CD4-positive, alpha-beta T cell (primary cell): Measurements from ENCODE around the gene PLD6. TPM values are rescaled to one million over a fixed set of nuclear protein-coding genes. Genes with fewer than 3 reads are reported as not detected.

Experiments used
- ATAC-seq: fragments of 200-7000 bp; cut with Tn5 transposase; one replicate; pipeline ENCODE4 v1.10.0; 2022; ENCODE audit warnings: mild to moderate bottlenecking; ENCODE audit not compliant: poor library complexity
- CTCF ChIA-PET: fragments of 350-600 bp; sonication (Branson Sonifier 250); formaldehyde crosslinking; loops from one replicate; lab custom pipeline; 2021; ENCODE audit warnings: antibody characterized with exemption, inconsistent platforms; lab: Charles Lee
- POLR2A ChIA-PET: fragments of 350-600 bp; sonication (Branson Sonifier 250); formaldehyde crosslinking; loops from one replicate; lab custom pipeline; 2021; ENCODE audit warnings: antibody characterized with exemption, inconsistent platforms; lab: Charles Lee
- DNase-seq, 14 experiments: peaks; one replicate each; pipeline ENCODE4 v3.0.0-alpha.2; 2013 to 2020; ENCODE audit warnings: mixed read lengths in 2 of 14
- H3K27ac ChIP-seq, 2 donors: one replicate each; pipeline versions ENCODE4 v1.5.1 to v1.7.0; 2013; ENCODE audit warnings: low read length in 2 of 2, low read depth in 1 of 2, mild to moderate bottlenecking in 1 of 2
- H3K27me3 ChIP-seq, 2 experiments: 1 replicate in 1 of 2; 2 replicates in 1 of 2; pipeline versions ENCODE4 v1.6.1 to v1.7.0; 2013; ENCODE audit warnings: low read length in 2 of 2, control low read depth in 1 of 2, mild to moderate bottlenecking in 1 of 2, moderate library complexity in 1 of 2; ENCODE audit not compliant: insufficient read depth in 2 of 2, control insufficient read depth in 1 of 2
- H3K36me3 ChIP-seq: one replicate; pipeline ENCODE4 v1.6.1; 2013; ENCODE audit warnings: low read length, control low read depth; ENCODE audit not compliant: insufficient read depth
- H3K4me1 ChIP-seq: one replicate; pipeline ENCODE4 v1.6.1; 2013; ENCODE audit warnings: low read length, control low read depth; ENCODE audit not compliant: insufficient read depth
- H3K4me3 ChIP-seq: one replicate; pipeline ENCODE4 v1.5.1; 2013; ENCODE audit warnings: mild to moderate bottlenecking, low read length, moderate library complexity
- H3K9me3 ChIP-seq, 2 experiments: 1 replicate in 1 of 2; 2 replicates in 1 of 2; pipeline versions ENCODE4 v1.6.1 to v1.7.0; 2013; ENCODE audit warnings: low read length in 2 of 2, mild to moderate bottlenecking in 2 of 2, control low read depth in 1 of 2, moderate library complexity in 1 of 2; ENCODE audit not compliant: control insufficient read depth in 1 of 2, insufficient read depth in 1 of 2
- H3K27ac Mint-ChIP-seq: one replicate; pipeline ENCODE4 v1.8.0; 2020; ENCODE audit warnings: mixed read lengths
- H3K27me3 Mint-ChIP-seq: one replicate; pipeline ENCODE4 v1.8.0; 2021; ENCODE audit warnings: mixed read lengths
- H3K36me3 Mint-ChIP-seq: one replicate; pipeline ENCODE4 v1.8.0; 2021; ENCODE audit warnings: low read depth, mixed read lengths
- H3K4me1 Mint-ChIP-seq: one replicate; pipeline ENCODE4 v1.8.0; 2021; ENCODE audit warnings: low read depth, mixed read lengths
- H3K4me3 Mint-ChIP-seq: one replicate; pipeline ENCODE4 v1.8.0; 2020; ENCODE audit warnings: mild to moderate bottlenecking, mixed read lengths
- H3K9me3 Mint-ChIP-seq: one replicate; pipeline ENCODE4 v1.8.0; 2020; ENCODE audit warnings: mixed read lengths
- intact Hi-C, 2 experiments: fragments of 100-400 bp; cut with DNase I in 1 of 2; cut with micrococcal nuclease in 1 of 2; formaldehyde crosslinking; loops; one replicate each; pipeline versions ENCODE4 v1.15.1 to v1.9.0; 2023 to 2025; cut with DNase I, micrococcal nuclease
- total RNA-seq, 174 experiments: library from RNA in 2 of 174; stranded (reverse) in 2 of 174; gene quantifications; one replicate each; pipeline ENCODE4 v1.2.3 and lab custom pipeline; 2021 to 2026
- TF ChIP-seq, protein P1 (sequence below): fragments of 200-600 bp; IDR thresholded peaks from one replicate; pipeline ENCODE4 v1.8.0; 2022; ENCODE audit warnings: antibody characterized with exemption, mild to moderate bottlenecking

Gene PLD6
- total RNA-seq, 2 experiments from 2014 or later, result 7.1 to 7.5 TPM

DNA sequence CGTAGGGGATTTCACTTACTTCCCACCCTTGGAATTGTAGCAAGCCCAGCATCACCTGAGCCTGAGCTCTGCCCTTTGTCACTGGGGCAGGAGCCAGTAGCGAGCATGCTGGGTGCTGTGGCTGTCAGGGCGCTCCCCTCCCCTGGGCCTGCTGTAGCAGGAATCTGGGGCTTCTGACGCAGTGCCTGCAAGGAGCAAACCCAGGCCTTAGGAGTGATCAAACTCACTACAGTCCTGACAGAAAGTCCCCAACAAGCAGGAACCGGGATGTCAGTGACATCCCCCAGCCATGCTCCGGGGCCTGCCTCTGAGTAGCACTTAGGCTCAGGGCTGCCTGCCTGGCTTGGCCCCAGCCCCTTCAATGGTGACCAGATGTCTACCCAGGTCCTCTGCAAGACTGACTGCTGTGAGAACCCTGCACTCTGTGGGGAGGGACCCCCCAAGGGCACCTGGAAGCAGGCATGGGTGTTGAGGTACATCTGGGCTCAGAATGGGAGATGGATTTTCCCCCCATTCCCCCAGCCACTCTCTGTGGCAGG is 23.5 kb downstream of the PLD6 start:
- Histone ChIP-seq H3K9me3 (no peaks in the 10 kb centered on the region), H3K27ac (peak overlapping the region; percentile 77), H3K36me3 (peaks cover 16% of the 10 kb centered on the region), H3K27me3 (no peaks in the 10 kb centered on the region), H3K4me1 (peaks cover 99% of the 10 kb centered on the region), H3K4me3 (peak overlapping the region; percentile 37)
- POLR2A ChIA-PET, result interaction anchor here (0.8 to 3.0 kb wide), 9 partner anchors 9 to 166 kb away, joined by 3 to 13 read pairs (median 8); partner anchors contain the start of genes FLCN and PLD6
- no peaks in the 10 kb centered on the region for H3K27me3 Mint-ChIP-seq
- peak overlapping the region; percentile 82 for H3K4me3 Mint-ChIP-seq
- H3K4me1 Mint-ChIP-seq, result peaks cover 89% of the 10 kb centered on the region
- peaks cover 50% of the 10 kb centered on the region for H3K36me3 Mint-ChIP-seq
- H3K9me3 Mint-ChIP-seq, result no peaks in the 10 kb centered on the region
- DNase-seq (peak in 8 of 14 experiments; percentile 28 to 61 (median 42)), ATAC-seq (peak; percentile 24)
- H3K27ac Mint-ChIP-seq, result peak overlapping the region; percentile 99
- intact Hi-C loops, result loop anchor here (1.0 to 2.0 kb wide), 3 partner anchors 22 to 54 kb away; partner anchors contain the start of gene FLCN (in 1 of the 2)
- CTCF ChIA-PET, result interaction anchor here (1.6 to 2.9 kb wide), 2 partner anchors 41 to 62 kb away, joined by 6 to 7 read pairs; no protein-coding TSS in a partner anchor
- TF ChIP-seq, protein P1, sequence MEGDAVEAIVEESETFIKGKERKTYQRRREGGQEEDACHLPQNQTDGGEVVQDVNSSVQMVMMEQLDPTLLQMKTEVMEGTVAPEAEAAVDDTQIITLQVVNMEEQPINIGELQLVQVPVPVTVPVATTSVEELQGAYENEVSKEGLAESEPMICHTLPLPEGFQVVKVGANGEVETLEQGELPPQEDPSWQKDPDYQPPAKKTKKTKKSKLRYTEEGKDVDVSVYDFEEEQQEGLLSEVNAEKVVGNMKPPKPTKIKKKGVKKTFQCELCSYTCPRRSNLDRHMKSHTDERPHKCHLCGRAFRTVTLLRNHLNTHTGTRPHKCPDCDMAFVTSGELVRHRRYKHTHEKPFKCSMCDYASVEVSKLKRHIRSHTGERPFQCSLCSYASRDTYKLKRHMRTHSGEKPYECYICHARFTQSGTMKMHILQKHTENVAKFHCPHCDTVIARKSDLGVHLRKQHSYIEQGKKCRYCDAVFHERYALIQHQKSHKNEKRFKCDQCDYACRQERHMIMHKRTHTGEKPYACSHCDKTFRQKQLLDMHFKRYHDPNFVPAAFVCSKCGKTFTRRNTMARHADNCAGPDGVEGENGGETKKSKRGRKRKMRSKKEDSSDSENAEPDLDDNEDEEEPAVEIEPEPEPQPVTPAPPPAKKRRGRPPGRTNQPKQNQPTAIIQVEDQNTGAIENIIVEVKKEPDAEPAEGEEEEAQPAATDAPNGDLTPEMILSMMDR, result no peak

DNA sequence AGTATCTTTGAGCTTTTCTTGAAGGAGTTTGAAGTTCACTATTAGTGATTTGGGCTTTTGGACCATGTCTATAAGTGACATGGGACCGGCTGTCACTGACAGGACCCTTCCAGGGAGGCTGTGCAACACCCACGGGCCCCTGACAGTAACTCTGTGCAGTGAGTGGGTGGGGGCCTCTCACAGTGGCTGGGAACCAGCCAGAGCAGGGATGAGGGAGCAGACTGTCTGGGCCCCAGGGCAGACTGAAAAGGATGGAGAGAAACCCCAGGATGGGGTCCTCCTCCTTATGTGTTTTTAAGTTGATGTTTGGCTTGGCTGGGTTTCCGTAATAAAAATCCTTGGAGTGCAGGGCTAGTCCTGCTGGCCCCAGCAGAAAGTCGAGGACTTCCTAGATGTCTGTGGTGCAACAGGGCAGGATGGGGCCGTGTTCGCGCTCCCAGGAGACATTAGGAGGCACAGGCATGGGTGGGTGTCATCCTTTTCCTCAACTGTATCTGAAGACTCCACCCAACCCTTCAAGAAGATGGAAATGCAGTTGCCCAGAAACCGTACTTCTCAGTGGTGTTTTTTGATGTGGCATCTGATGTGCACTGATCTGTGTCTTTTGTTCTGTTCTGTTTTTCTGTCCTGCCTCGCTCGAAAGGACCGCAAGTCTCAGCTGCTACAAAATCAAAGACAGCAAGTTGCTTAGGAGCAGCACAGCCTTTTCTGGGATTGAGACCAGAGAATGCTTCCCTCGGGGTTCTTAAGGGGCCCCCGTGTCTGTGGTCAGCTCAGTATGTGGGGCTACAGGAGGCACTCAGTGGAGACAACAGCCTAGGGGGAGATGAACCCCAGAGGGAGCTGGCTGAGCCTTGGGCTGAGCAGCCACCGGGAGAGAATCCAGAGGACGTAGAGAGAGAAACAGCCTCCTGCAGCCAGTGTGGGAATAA is 24.2 kb downstream of the PLD6 start:
- POLR2A ChIA-PET, result interaction anchor here (0.8 to 3.0 kb wide), 9 partner anchors 10 to 166 kb away, joined by 3 to 13 read pairs (median 8); partner anchors contain the start of genes FLCN and PLD6
- peak overlapping the region; percentile 37 for H3K4me3 ChIP-seq
- H3K27me3 ChIP-seq, result no peaks in the 10 kb centered on the region
- DNase-seq (peak in 12 of 14 experiments; percentile 25 to 82 (median 48)), ATAC-seq (peak; percentile 66)
- Mint-ChIP-seq H3K4me3 (peak overlapping the region; percentile 82), H3K4me1 (peaks cover 92% of the 10 kb centered on the region), H3K9me3 (no peaks in the 10 kb centered on the region), H3K36me3 (peaks cover 53% of the 10 kb centered on the region), H3K27me3 (no peaks in the 10 kb centered on the region), H3K27ac (peak overlapping the region; percentile 99)
- H3K4me1 ChIP-seq, result peaks cover 99% of the 10 kb centered on the region
- H3K9me3 ChIP-seq, result no peaks in the 10 kb centered on the region
- TF ChIP-seq, protein P1, result no peak
- H3K36me3 ChIP-seq, result peaks cover 19% of the 10 kb centered on the region
- CTCF ChIA-PET, result interaction anchor here (1.3 to 2.9 kb wide), 3 partner anchors 40 to 190 kb away, joined by 3 to 7 read pairs (median 6); no protein-coding TSS in a partner anchor
- peak overlapping the region; percentile 77 for H3K27ac ChIP-seq
- intact Hi-C loops, result loop anchor here (1.0 to 2.0 kb wide), 3 partner anchors 23 to 55 kb away; partner anchors contain the start of gene FLCN (in 1 of the 2)
